Hematopoietic multipotent progenitor cell treated with erythropoietin and hydrocortisone succinate and interleukin-3 and kit ligand, for 15 days (in vitro differentiated cells): ENCODE results near the gene TRIM73.
"Not testable (repeated sequence)": the region's sequence is repeated elsewhere in the genome, so short reads cannot be mapped to it uniquely, and the experiment has no call there.

Experiments
- DNase-seq: peaks from one replicate; pipeline ENCODE4 v3.0.0-alpha.2; 2015; ENCODE audit warnings: low spot score

TRIM73 gene

DNA sequence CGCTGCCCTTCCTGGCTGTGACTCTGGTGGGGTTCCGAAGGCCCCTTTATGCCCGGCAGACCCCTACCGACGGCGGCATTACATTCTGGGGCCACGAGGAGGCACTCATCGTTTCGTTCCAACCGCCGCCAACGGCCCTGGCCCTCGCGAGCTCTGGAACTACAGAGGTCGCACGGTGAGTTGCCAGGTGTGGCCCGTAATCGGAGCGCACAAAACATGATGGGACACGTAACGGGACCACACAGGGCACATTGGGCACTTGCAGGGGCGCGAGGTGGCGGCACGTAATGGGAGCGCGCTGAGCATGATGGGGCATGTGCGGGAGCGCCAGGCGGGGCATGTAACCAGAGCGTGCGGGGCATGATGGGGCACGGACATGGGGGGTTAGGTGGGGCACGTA, at the start of gene TRIM73:
Gene TRIM73, plus strand, starts transcription at position 301 of the 400 bp plus-strand sequence. CDS start 3,305 bp downstream, outside the sequence.
- DNase-seq, result not testable (repeated sequence)

- DNase-seq, result peak; percentile 30
Observed at GRCh38 chr7:75358671-75359541, 36.5 kb upstream of the TRIM73 start.

DNA sequence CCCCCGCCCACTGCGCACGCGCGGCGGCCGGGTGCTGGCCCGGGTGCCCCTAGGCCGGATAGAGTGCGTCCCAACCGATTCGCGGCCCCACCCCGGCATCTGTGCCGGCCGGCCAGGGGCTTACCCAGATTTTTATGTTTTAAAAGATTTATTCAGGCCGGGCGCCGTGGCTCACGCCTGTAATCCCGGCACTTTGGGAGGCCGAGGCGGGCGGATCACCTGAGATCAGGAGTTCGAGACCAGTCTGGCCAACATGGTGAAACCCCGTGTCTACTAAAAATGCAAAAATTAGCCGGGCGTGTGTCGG, 35.9 kb upstream of the TRIM73 start:
- DNase-seq, result not testable (repeated sequence)

- not testable (repeated sequence) for DNase-seq
Observed at GRCh38 chr7:75364079-75364478, 31.4 kb upstream of the TRIM73 start.

DNA sequence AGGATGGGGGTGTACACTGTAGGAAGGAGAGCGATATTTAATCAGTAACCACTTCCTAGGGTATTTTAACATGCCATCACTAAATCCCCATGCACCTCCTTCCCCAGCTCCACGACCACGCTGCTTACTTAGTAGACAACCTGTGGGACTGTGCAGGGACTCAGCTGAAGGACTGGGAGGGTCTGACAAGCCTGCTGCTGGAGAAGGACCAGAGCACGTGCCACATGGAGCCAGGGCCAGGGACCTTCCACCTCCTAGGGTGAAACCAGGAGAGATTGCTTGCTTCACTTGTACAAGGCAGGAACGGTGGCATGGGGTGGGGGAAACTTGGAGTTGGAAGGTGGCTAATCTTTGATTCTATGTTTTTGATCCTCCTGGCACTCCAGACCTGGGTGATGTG, 28.8 kb upstream of the TRIM73 start:
- not testable (repeated sequence) for DNase-seq

DNA sequence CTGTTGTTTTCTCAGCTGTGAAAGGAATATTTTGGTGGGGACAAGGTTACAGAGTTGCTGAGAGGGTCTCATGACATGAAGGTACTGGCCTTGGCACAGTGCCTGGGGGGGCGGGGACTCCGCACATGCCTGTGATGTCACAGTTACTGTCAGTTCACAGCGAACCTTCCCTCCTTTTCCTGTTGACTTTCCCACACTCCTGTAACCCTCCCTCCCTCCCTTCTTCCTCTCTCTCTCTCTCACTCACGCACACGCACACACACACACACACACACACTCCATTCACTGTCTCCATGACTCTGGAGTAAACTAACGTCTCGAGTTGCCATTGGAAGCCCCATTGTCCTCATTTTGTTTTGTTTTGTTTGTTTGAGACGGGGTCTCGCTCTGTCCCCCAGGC, 28.1 kb upstream of the TRIM73 start:
- not testable (repeated sequence) for DNase-seq

DNA sequence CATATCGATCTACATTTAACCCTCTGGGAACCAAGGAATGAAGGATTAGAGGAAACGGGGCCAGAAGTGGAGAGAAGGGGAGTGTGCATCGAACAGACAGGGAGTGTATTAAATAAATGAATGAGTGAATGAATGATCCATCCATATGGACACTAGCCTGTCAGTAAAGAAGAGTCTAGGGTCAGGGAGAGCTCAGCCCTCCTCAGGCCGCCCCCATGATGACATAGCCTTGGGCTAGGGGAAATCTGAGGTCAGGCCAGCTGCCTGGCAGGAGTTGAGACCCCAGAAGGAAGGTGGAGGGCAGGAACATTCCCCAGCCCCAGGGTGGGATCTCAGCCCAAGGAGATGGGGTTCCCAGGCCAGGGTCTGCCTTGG, 21.3 kb upstream of the TRIM73 start:
- not testable (repeated sequence) for DNase-seq

- not testable (repeated sequence) for DNase-seq
Observed at GRCh38 chr7:75374519-75375317, 20.7 kb upstream of the TRIM73 start.

DNA sequence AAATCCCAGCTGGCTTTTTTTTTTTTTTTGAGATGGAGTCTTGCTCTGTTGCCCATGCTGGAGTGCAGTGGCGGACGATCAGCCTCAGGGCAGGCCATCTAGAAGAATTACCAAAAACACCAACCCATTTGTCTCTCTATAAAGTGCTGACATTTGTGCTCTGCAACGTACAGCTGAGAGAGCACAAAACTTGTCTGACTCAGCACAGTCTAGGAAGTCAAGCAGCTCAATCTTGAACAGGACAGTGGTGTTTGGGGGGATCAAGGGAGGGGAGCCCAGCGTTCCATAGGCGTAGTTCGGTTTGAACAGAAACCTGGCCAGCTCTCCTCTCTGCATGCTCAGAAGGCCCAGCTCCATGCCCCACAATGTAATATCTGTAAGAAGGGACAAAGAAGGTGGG, 2.2 kb upstream of the TRIM73 start:
- not testable (repeated sequence) for DNase-seq

GRCh38 chr7:75397865-75398264, 2.4 kb downstream of the TRIM73 start:
- DNase-seq, result not testable (repeated sequence)

GRCh38 chr7:75398771-75399700, 3.6 kb downstream of the TRIM73 start:
- DNase-seq, result not testable (repeated sequence)

DNA sequence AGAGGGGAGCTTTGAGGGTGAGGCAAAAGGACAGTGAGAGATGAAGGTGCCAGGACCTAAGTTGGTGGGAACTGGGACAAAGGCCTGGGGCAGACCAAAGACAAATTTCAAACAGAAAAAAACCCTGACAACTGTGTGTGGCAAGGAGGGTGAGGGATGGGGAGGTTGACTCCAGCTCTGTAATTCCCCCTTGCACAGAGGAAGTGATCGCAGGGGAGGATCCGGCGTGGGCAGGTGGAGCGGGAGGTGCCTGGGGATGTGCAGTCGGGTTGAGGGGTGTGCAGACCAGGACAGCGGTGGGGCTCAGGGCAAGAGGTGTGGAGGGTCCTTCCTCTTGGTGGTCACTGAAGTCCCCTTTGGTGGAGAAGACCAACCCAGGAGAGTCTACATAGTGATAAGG, 5.1 kb downstream of the TRIM73 start:
- DNase-seq, result not testable (repeated sequence)

DNA sequence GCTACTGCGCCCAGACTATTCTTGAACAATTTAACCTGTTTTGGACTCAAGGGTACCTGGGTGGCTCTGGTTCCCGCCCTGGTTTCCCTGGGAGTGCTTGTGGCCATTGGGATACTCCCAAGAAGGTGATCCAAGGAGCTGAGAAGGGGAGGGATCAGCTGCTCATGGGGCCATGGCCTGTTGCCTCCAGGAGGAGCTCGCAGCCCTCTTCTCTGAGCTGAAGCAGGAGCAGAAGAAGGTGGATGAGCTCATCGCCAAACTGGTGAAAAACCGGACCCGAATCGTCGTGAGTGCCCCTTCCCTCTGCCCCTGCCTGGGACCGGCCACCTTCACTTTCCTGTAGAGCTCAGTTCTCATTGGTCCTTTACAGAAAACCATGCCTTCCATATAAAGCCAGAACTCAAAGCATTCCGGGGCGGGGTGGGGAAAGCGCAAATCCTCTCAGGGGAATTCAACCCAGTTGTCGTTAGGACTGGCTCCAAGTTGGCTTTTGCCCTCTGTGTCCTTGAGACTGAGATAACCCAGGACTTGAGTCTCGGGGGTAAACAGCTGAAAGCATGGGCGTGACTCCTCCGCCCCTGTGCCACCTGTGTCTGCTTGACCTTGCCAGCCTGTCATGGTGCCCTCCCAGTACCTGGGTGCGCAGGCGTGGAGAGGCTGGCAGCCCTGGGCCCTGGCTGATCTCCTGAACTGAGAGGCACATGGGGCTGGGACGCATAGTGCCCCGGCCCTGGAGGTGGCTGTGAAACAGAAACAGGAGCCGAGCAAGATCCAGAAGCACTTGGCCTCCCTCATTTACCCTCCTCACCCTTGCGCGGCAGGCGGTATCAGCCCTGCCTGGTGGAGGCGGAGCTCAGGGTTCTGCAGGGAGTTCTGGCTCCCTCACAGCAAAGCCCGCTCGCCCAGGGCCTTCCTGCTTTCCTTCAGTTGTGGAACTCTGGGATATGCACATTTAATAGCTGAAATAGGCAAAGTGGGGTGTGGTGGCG, 8.3 kb downstream of the TRIM73 start:
- DNase-seq, result not testable (repeated sequence)

DNA sequence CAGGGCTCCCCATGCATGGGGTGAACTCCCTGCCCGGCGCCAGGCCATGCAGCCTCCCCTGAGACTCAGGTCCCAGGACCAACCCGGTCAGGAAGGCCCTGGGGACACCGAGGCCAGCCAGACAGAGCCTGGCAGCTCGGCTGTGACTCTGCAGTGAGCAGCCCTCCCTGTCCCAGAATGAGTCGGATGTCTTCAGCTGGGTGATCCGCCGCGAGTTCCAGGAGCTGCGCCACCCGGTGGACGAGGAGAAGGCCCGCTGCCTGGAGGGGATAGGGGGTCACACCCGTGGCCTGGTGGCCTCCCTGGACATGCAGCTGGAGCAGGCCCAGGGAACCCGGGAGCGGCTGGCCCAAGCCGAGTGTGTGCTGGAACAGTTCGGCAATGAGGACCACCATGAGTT, 9.2 kb downstream of the TRIM73 start:
- DNase-seq, result not testable (repeated sequence)

DNA sequence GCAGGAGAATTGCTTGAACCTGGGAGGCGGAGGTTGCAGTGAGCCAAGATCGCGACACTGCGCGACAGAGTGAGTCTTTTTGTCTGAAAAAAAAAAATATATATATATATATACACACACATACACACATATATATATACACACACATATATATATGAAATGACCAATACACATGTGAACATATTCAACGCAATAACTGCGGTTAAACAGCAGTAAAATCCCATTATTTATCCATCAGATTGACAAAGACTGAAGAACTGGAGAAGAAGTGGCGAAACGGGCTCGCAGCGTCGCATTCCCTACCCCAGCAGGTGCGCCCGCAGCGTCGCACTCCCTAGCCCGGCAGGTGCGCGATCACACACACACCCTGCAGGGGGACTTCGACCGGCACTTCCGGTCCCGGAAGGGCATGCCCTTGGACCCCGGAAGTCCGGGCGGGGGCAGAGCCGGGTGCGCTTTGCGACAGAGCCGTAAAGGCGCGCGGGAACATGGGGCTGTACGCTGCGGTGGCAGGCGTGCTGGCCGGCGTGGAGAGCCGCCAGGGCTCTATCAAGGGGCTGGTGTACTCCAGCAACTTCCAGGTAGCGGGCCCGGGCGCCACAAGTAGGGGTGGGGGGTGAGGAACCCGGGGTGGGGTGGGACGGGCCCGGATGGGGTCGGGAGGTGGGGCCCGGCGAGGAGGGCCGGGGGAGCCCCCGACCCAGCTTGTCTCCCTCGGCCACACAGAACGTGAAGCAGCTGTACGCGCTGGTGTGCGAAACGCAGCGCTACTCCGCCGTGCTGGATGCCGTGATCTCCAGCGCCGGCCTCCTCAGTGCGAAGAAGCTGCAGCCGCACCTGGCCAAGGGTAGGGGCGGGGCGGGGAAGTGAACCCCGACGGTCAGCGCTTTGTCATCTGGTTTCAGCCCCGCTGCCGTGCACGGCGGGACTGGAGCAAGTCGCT, 14.7 kb downstream of the TRIM73 start:
- not testable (repeated sequence) for DNase-seq

DNA sequence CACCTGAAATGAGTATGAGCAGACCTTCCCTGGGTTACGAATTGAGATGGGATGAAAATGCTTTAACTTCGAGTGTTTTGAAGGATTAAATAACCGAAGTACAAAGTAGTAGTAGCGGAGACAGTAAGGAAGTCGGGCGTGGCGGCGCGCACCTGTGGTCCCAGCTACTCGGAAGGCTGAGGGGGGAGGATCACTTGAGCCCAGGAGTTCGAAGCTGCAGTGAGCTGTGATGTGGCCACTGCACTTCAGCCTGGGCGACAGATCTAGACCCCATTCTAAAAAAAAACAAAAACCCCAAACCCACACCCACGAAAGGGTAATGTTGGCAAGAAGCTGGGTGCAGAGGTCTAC, 15.4 kb downstream of the TRIM73 start:
- not testable (repeated sequence) for DNase-seq

DNA sequence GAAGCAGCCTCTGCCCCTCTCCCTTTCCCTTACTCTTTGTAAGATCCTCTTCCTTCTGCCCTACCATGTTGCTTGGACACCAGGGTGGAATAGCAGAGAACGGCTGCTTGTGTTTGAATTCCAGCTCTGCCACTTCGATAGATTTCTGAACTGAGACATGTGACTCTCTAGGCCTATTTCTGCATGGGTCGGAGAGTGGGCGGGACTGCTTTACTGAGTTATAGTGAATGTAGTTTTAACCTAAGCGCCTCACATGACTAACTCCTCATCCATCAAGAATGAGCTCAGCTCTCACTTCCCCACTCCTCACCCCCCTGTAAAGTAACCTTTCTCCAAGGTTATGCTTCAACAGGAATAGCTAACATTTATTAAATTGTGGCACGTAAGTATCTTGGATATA, 18.8 kb downstream of the TRIM73 start:
- not testable (repeated sequence) for DNase-seq

DNA sequence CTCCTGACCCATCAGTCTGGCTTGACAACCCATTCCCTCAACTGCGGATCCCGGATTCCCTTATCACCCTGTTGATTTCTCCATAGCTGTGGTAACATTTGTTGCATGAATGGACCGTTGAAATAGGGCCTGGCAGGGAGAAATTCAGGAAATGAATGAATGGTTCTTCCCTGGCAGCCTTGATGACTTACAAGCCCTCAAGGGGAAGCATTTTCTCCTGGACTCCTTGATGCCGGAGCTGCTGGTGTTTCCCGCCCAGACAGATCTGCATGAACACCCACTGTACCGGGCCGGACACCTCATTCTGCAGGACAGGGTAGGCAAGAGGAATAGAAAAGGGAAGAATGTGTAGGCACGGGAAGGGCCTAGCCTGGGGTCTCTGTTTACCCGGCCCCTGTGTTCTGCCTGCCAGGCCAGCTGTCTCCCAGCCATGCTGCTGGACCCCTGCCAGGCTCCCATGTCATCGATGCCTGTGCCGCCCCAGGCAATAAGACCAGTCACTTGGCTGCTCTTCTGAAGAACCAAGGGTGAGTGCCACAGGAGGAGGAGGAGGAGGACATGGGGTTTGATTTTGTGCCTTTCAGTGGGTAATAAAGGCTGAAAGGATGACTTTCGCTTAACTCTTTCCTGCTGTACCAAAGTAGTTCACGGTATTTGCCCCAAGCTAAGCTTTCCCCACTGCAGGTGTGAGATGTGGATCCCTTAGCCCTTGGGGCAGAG, 19.4 kb downstream of the TRIM73 start:
- not testable (repeated sequence) for DNase-seq

DNA sequence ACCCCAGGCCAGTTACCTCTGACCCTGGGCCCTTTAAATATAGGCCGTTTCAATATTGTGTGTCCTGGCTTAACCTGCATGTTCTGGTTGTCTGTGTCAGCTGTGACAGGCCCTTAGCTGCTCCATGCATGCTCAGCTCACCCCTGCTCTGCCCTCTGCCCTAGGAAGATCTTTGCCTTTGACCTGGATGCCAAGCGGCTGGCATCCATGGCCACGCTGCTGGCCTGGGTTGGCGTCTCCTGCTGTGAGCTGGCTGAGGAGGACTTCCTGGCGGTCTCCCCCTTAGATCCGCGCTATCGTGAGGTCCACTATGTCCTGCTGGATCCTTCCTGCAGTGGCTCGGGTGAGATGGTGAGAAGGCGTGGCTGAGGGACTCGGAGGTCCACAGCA, 20.0 kb downstream of the TRIM73 start:
- DNase-seq, result not testable (repeated sequence)
